HepG2 (cell line): Measurements from ENCODE around the gene MNAT1. TPM values are rescaled to one million over a fixed set of nuclear protein-coding genes. Genes with fewer than 3 reads are reported as not detected.

Source experiments
- ATAC-seq: fragments of 200-7000 bp; cut with Tn5 transposase; 3 replicates; pipeline ENCODE4 v1.9.1; 2020; ENCODE audit warnings: mild to moderate bottlenecking, moderate library complexity
- BruUV-seq: library from RNA; stranded (reverse); fragments of 400-500 nt; replicated peaks from 2 replicates; lab custom pipeline; 2021; lab: Mats Ljungman, UMichigan
- CTCF ChIA-PET: fragments of 300-600 bp; formaldehyde crosslinking; extraction: SDS; loops from one replicate; lab custom pipeline; 2021; ENCODE audit warnings: low total read pairs, inconsistent platforms, low intra/inter-chr PET ratio; lab: Yijun Ruan, JAX
- POLR2A ChIA-PET: fragments of 350-600 bp; sonication (Branson Sonifier 250); formaldehyde crosslinking; loops from one replicate; lab custom pipeline; 2020; ENCODE audit warnings: antibody characterized with exemption, inconsistent platforms; lab: Yijun Ruan, JAX
- DNase-seq: peaks from one replicate; pipeline ENCODE4 v3.0.0-alpha.2; 2015; ENCODE audit warnings: low spot score
- FAIRE-seq: peaks from 3 replicates; lab custom pipeline; 2011; peaks lifted over from hg19 to GRCh38; lab: Jason Lieb, UNC
- H2AFZ ChIP-seq: one replicate; pipeline ENCODE4 v1.6.1; 2011; ENCODE audit warnings: low read length, inconsistent platforms
- H3K27ac ChIP-seq: fragments of 300-600 bp; 3 replicates; pipeline ENCODE4 v1.8.0; 2011; ENCODE audit warnings: mixed run types, mild to moderate bottlenecking, mixed read lengths, low read length, inconsistent platforms; ENCODE audit not compliant: insufficient read depth; ENCODE audit errors: extremely low read length
- H3K27me3 ChIP-seq, 2 experiments: fragments of 200-600 bp in 1 of 2; 2 replicates in 1 of 2; 3 replicates in 1 of 2; pipeline versions ENCODE4 v1.6.0 to v1.8.0; 2011; ENCODE audit warnings: low read length in 2 of 2, mild to moderate bottlenecking in 2 of 2, moderate library complexity in 2 of 2, inconsistent platforms in 1 of 2; ENCODE audit not compliant: insufficient read depth in 2 of 2, control insufficient read depth in 1 of 2
- H3K36me3 ChIP-seq, 2 experiments: fragments of 200-600 bp in 1 of 2; replicated peaks in 1 of 2; 2 replicates in 1 of 2; 3 replicates in 1 of 2; pipeline versions ENCODE4 v1.5.1 to v1.8.0; 2011; ENCODE audit warnings: low read length in 2 of 2, inconsistent platforms in 1 of 2; ENCODE audit not compliant: insufficient read depth in 2 of 2, control insufficient read depth in 1 of 2
- H3K4me1 ChIP-seq: 2 replicates; pipeline ENCODE4 v1.5.1; 2012; ENCODE audit warnings: low read length, inconsistent platforms; ENCODE audit not compliant: insufficient read depth
- H3K4me2 ChIP-seq: 2 replicates; pipeline ENCODE4 v1.6.0; 2011; ENCODE audit warnings: low read depth, low read length, inconsistent platforms
- H3K4me3 ChIP-seq, 3 experiments: fragments of 200-600 bp in 1 of 3; sonication (generic), shearing (Covaris generic) in 1 of 3; replicated peaks in 1 of 3; 2 replicates each; pipeline ENCODE4 v1.5.1; 2011 to 2016; ENCODE audit warnings: low read length in 3 of 3, inconsistent platforms in 2 of 3, low read depth in 2 of 3, mild to moderate bottlenecking in 2 of 3, control low read depth in 1 of 3, mixed read lengths in 1 of 3; ENCODE audit not compliant: insufficient read depth in 1 of 3
- H3K79me2 ChIP-seq: one replicate; pipeline ENCODE4 v1.6.1; 2011; ENCODE audit warnings: low read length, inconsistent platforms; ENCODE audit not compliant: insufficient read depth
- H3K9ac ChIP-seq: 2 replicates; pipeline ENCODE4 v1.6.0; 2011; ENCODE audit warnings: mild to moderate bottlenecking, low read depth, low read length, inconsistent platforms; ENCODE audit not compliant: insufficient read depth
- H3K9me3 ChIP-seq: 2 replicates; pipeline ENCODE4 v1.5.1; 2012; ENCODE audit warnings: mild to moderate bottlenecking, low read length
- H4K20me1 ChIP-seq: 2 replicates; pipeline ENCODE4 v1.6.0; 2011; ENCODE audit warnings: inconsistent platforms, mild to moderate bottlenecking, low read length, moderate library complexity; ENCODE audit not compliant: insufficient read depth
- AHR ChIP-seq: IDR thresholded peaks from 2 replicates; pipeline ENCODE4 v1.6.1; 2018; ENCODE audit warnings: missing genetic modification reagents, missing compliant biosample characterization
- EEA1 ChIP-seq: sonication (generic); formaldehyde crosslinking; IDR thresholded peaks from 2 replicates; pipeline ENCODE4 v1.5.1; 2020; ENCODE audit warnings: mild to moderate bottlenecking, missing genetic modification reagents, borderline replicate concordance
- HNF4G ChIP-seq, 2 experiments: sonication (generic) in 1 of 2; formaldehyde crosslinking in 1 of 2; IDR thresholded peaks; 2 replicates each; pipeline versions ENCODE4 v1.4.0 to v1.6.1; 2011 to 2020; ENCODE audit warnings: borderline replicate concordance in 2 of 2, low read depth in 2 of 2, mild to moderate bottlenecking in 2 of 2, low read length in 1 of 2, missing genetic modification reagents in 1 of 2, moderate library complexity in 1 of 2
- HNRNPK ChIP-seq: fragments of 200-400 bp; formaldehyde crosslinking; IDR thresholded peaks from 2 replicates; pipeline ENCODE4 v1.6.1; 2018; ENCODE audit warnings: low read length, low read depth, moderate library complexity, mild to moderate bottlenecking; ENCODE audit not compliant: poor library complexity, severe bottlenecking
- NFIB ChIP-seq: sonication (generic); formaldehyde crosslinking; IDR thresholded peaks from 2 replicates; pipeline ENCODE4 v1.9.0; 2021; ENCODE audit warnings: missing genetic modification reagents, mild to moderate bottlenecking, borderline replicate concordance
- REPIN1 ChIP-seq: sonication (generic); formaldehyde crosslinking; IDR thresholded peaks from 2 replicates; pipeline ENCODE4 v1.8.0; 2022; ENCODE audit warnings: missing genetic modification reagents, low read depth, mild to moderate bottlenecking, borderline replicate concordance
- WGBS: methylation state at CpG from one replicate; pipeline ENCODE4 v1.1.6; 2017; ENCODE audit warnings: low lambda C conversion rate; 5-methylcytosine and 5-hydroxymethylcytosine counted together
- in situ Hi-C: cut with HindIII; loops from 2 replicates; pipeline ENCODE4 v1.10.0; 2017; ENCODE audit warnings: low pct_unique_long_range_greater_than_20kb; ENCODE audit not compliant: extremely low pct_ligation_motif_present
- intact Hi-C: fragments of 100-400 bp; cut with micrococcal nuclease; formaldehyde crosslinking; loops from one replicate; pipeline ENCODE4 v1.10.0; 2022; ENCODE audit not compliant: unreplicated experiment
- polyA plus RNA-seq, 8 experiments: library from polyadenylated mRNA; depleted of rRNA in 3 of 8; stranded (reverse) in 7 of 8; unstranded in 1 of 8; fragments of >200 nt; fragmentation: Illumina TruSeq in 4 of 8; extraction: Trizol in 4 of 8; gene quantifications; 2 replicates each; pipeline versions ENCODE4 v1.2.1 to v1.2.3, GENCODE V29; 2011 to 2016; ENCODE audit warnings: low read depth in 4 of 8, missing spikeins in 1 of 8, mixed read lengths in 1 of 8; ENCODE audit not compliant: insufficient read depth in 1 of 8
- total RNA-seq, 5 experiments: library from RNA; depleted of rRNA; stranded (reverse); fragments of >200 nt; fragmentation: Illumina TruSeq; extraction: Trizol; gene quantifications; 2 replicates each; pipeline ENCODE4 v1.2.3, GENCODE V29; 2016; ENCODE audit warnings: low read depth in 1 of 5
- TF ChIP-seq, protein P1 (sequence below): sonication (generic); formaldehyde crosslinking; conservative IDR thresholded peaks from 2 replicates; pipeline ENCODE4 v1.4.0; 2020; ENCODE audit warnings: missing genetic modification reagents
- TF ChIP-seq, protein P2 (sequence below): sonication (generic); formaldehyde crosslinking; IDR thresholded peaks from 2 replicates; pipeline ENCODE4 v1.5.0; 2020; ENCODE audit warnings: missing genetic modification reagents, mild to moderate bottlenecking, borderline replicate concordance

Gene MNAT1
- total and polyA plus RNA-seq, 2 of the 13 experiments (the other 11 are each of a cell fraction or from before 2014, with no cell fraction given), result 49.2 to 94.8 TPM

DNA sequence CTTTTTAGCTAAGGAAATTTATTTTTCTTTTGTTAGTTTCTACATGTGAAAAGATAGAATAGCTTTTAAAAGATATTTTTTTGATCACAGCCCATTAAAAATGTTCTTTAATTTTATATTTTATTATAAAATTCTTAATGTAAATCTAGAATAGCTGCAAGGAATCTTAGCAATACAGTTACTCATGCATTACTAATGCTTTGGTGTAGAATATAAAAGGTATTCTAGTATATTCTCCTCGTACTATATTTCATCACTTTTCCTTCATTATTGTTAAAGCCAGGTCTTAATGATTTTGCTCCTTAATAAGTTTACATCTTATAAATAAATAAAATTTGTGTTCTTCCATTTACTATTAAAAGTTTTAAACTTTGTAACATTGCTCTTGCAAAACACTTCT, 82.6 kb downstream of the MNAT1 start:
- no peaks in the 10 kb centered on the region for H4K20me1 ChIP-seq
- DNase-seq (no peak), ATAC-seq (no peak), FAIRE-seq (no peak)
- no peak overlapping the region for H3K9ac ChIP-seq
- 100% methylated on average over 1 of the region's 1 CpG for WGBS
- no peaks in the 10 kb centered on the region for H3K27me3 ChIP-seq
- no peak overlapping the region for H2AFZ ChIP-seq
- H3K4me1 ChIP-seq, result peaks cover 49% of the 10 kb centered on the region
- in situ Hi-C loops (no loop called here), intact Hi-C loops (loop anchor here (5.0 kb wide), 1 partner anchor 170 kb away; the partner anchor contains the start of gene SIX1)
- no peaks in the 10 kb centered on the region for H3K79me2 ChIP-seq
- no peak overlapping the region for H3K4me3 ChIP-seq
- peak overlapping the region; percentile 69 for H3K27ac ChIP-seq
- POLR2A ChIA-PET, result no interaction called here
- no peak for TF ChIP-seq AHR (CRISPR knock-in tag)
- no peak for TF ChIP-seq EEA1 (CRISPR knock-in tag)
- TF ChIP-seq HNRNPK, result no peak
- TF ChIP-seq, protein P1, sequence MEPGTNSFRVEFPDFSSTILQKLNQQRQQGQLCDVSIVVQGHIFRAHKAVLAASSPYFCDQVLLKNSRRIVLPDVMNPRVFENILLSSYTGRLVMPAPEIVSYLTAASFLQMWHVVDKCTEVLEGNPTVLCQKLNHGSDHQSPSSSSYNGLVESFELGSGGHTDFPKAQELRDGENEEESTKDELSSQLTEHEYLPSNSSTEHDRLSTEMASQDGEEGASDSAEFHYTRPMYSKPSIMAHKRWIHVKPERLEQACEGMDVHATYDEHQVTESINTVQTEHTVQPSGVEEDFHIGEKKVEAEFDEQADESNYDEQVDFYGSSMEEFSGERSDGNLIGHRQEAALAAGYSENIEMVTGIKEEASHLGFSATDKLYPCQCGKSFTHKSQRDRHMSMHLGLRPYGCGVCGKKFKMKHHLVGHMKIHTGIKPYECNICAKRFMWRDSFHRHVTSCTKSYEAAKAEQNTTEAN (CRISPR knock-in tag), result no peak
- TF ChIP-seq REPIN1 (CRISPR knock-in tag), result no peak
- TF ChIP-seq HNF4G (IDR thresholded peaks at IDR 0.05; ENCODE audit: borderline replicate concordance, low read depth, low read length), result no peak
- no peak for TF ChIP-seq HNF4G (CRISPR knock-in tag; IDR thresholded peaks at IDR 0.05; ENCODE audit: borderline replicate concordance, low read depth)
- no peak for TF ChIP-seq NFIB (CRISPR knock-in tag)
- TF ChIP-seq, protein P2, sequence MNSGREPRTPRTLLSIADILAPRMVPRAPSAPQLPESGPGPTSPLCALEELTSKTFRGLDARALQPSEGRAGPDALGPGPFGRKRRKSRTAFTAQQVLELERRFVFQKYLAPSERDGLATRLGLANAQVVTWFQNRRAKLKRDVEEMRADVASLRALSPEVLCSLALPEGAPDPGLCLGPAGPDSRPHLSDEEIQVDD (CRISPR knock-in tag), result no peak
- H3K9me3 ChIP-seq, result no peaks in the 10 kb centered on the region
- H3K4me2 ChIP-seq, result no peak overlapping the region
- BruUV-seq, result no TSS peak
- CTCF ChIA-PET, result no interaction called here
- peaks cover 4 to 14% of the 10 kb centered on the region in 2 experiments for H3K36me3 ChIP-seq
